ENCODE measurements around the gene EBLN1. TPM values are rescaled to one million over a fixed set of nuclear protein-coding genes. Genes with fewer than 3 reads are reported as not detected.

EBLN1 gene
- total RNA-seq, 1 experiment from 2014 or later = not detected

DNA sequence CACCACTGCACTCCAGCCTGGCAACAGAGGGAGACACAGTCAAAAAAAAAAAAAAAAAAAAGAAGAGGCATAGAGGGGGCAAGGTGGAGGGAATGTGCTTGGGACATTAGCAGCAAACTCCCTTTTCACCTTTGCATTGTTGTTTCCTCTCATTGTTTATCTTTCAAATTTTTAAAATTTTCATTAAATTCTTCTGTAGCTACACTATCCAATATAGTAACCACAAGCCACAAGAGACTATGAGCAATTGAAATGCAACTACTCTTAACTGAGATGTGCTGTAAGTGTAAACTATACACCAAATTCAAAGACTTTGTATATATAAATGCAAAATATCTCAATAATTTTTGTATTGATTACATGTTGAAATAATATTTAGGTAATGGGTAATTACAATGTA is 43.4 kb downstream of the EBLN1 start:
- CTCF ChIA-PET = no interaction called here
- DNase-seq = no peak
- Histone ChIP-seq H3K27me3 (ENCODE audit: insufficient read depth, low read depth) (no peaks in the 10 kb centered on the region), H3F3A (ENCODE audit: insufficient read depth, low read depth) (no peaks in the 10 kb centered on the region), H4K20me1 (ENCODE audit: insufficient read depth) (no peaks in the 10 kb centered on the region), H3K9me2 (ENCODE audit: insufficient read depth) (no peaks in the 10 kb centered on the region), H3K27ac (no peak overlapping the region), H3K9me3 (ENCODE audit: insufficient read depth, low read depth) (no peaks in the 10 kb centered on the region; the same call in 1 of the 2 replicates), H3K4me3 (no peak overlapping the region), H3K79me2 (ENCODE audit: low read depth) (no peaks in the 10 kb centered on the region), H3K36me3 (ENCODE audit: low read depth) (no peaks in the 10 kb centered on the region), H3K4me1 (replicated peaks; ENCODE audit: insufficient read depth) (no peaks in the 10 kb centered on the region), H2AFZ (no peak overlapping the region), H3K4me2 (no peak overlapping the region)
- POLR2A ChIA-PET (ENCODE audit: unreplicated experiment) = no interaction called here
- TF ChIP-seq EZH2 (IDR thresholded peaks at IDR 0.05; ENCODE audit: low read depth) = no peak
- TF ChIP-seq CTCF (conservative IDR thresholded peaks at IDR 0.05) = no peak
- no TSS peak for BruUV-seq (replicated peaks)
- intact Hi-C loops (cut with micrococcal nuclease; ENCODE audit: unreplicated experiment) = no loop called here

- no peak overlapping the region for H3K27ac ChIP-seq
- TF ChIP-seq CTCF (conservative IDR thresholded peaks at IDR 0.05) (no peak), EZH2 (IDR thresholded peaks at IDR 0.05; ENCODE audit: low read depth) (no peak)
- POLR2A ChIA-PET (ENCODE audit: unreplicated experiment) = no interaction called here
- intact Hi-C loops (cut with micrococcal nuclease; ENCODE audit: unreplicated experiment) = no loop called here
- no peaks in the 10 kb centered on the region for H3K27me3 ChIP-seq (ENCODE audit: insufficient read depth, low read depth)
- no peak for DNase-seq
- no peaks in the 10 kb centered on the region; the same call in 1 of the 2 replicates for H3K9me3 ChIP-seq (ENCODE audit: insufficient read depth, low read depth)
- H3F3A ChIP-seq (ENCODE audit: insufficient read depth, low read depth) = no peaks in the 10 kb centered on the region
- no peaks in the 10 kb centered on the region for H3K4me1 ChIP-seq (replicated peaks; ENCODE audit: insufficient read depth)
- H2AFZ ChIP-seq = no peak overlapping the region
- no peak overlapping the region for H3K4me3 ChIP-seq
- H3K79me2 ChIP-seq (ENCODE audit: low read depth) = no peaks in the 10 kb centered on the region
- no peaks in the 10 kb centered on the region for H3K36me3 ChIP-seq (ENCODE audit: low read depth)
- H3K4me2 ChIP-seq = no peak overlapping the region
- CTCF ChIA-PET = interaction anchor here (0.6 kb wide), 1 partner anchor 600 kb away, joined by 4 read pairs; no protein-coding TSS in a partner anchor
- no TSS peak for BruUV-seq (replicated peaks)
- no peaks in the 10 kb centered on the region for H3K9me2 ChIP-seq (ENCODE audit: insufficient read depth)
- no peaks in the 10 kb centered on the region for H4K20me1 ChIP-seq (ENCODE audit: insufficient read depth)
Measured at GRCh38 chr10:22171131-22171530, 46.7 kb downstream of the EBLN1 start.

GRCh38 chr10:22170582-22170981 is 47.2 kb downstream of the EBLN1 start:
- Histone ChIP-seq H3K27me3 (ENCODE audit: insufficient read depth, low read depth) (no peaks in the 10 kb centered on the region), H3K9me3 (ENCODE audit: insufficient read depth, low read depth) (no peaks in the 10 kb centered on the region; the same call in 1 of the 2 replicates), H3K9me2 (ENCODE audit: insufficient read depth) (no peaks in the 10 kb centered on the region), H3K36me3 (ENCODE audit: low read depth) (no peaks in the 10 kb centered on the region), H3K27ac (no peak overlapping the region), H3K4me3 (no peak overlapping the region), H3K4me2 (no peak overlapping the region), H3K4me1 (replicated peaks; ENCODE audit: insufficient read depth) (no peaks in the 10 kb centered on the region), H3K79me2 (ENCODE audit: low read depth) (no peaks in the 10 kb centered on the region), H3F3A (ENCODE audit: insufficient read depth, low read depth) (no peaks in the 10 kb centered on the region), H4K20me1 (ENCODE audit: insufficient read depth) (no peaks in the 10 kb centered on the region), H2AFZ (no peak overlapping the region)
- intact Hi-C loops (cut with micrococcal nuclease; ENCODE audit: unreplicated experiment) = no loop called here
- no TSS peak for BruUV-seq (replicated peaks)
- ChIA-PET CTCF (interaction anchor here (0.7 kb wide), 1 partner anchor 263 kb away, joined by 3 read pairs; no protein-coding TSS in a partner anchor), POLR2A (ENCODE audit: unreplicated experiment) (no interaction called here)
- no peak for DNase-seq
- no peak for TF ChIP-seq CTCF (conservative IDR thresholded peaks at IDR 0.05)
